HepG2 (cell line): ENCODE results near the gene COMMD10.

Experiments used
- DR1 ChIP-seq: sonication (generic); formaldehyde crosslinking; IDR thresholded peaks from 2 replicates; pipeline ENCODE4 v1.8.0; 2021; ENCODE audit warnings: mild to moderate bottlenecking, missing genetic modification reagents, inconsistent platforms
- GABPA ChIP-seq, 2 experiments: IDR thresholded peaks; 2 replicates each; pipeline ENCODE4 v1.6.1; 2011 to 2016; ENCODE audit warnings: low read depth in 2 of 2, low read length in 1 of 2, missing biosample characterization in 1 of 2, missing genetic modification characterization in 1 of 2
- JUND ChIP-seq: sonication (generic); formaldehyde crosslinking; IDR thresholded peaks from 2 replicates; pipeline ENCODE4 v1.8.0; 2022; ENCODE audit warnings: mild to moderate bottlenecking, missing genetic modification reagents
- MYNN ChIP-seq: sonication (generic); formaldehyde crosslinking; IDR thresholded peaks from 2 replicates; pipeline ENCODE4 v1.4.0; 2020; ENCODE audit warnings: mild to moderate bottlenecking, low read depth, missing genetic modification reagents
- NFYB ChIP-seq: sonication (generic); formaldehyde crosslinking; IDR thresholded peaks from 2 replicates; pipeline ENCODE4 v1.4.0; 2020; ENCODE audit warnings: missing genetic modification reagents
- ZNF678 ChIP-seq: sonication (generic); formaldehyde crosslinking; IDR thresholded peaks from 2 replicates; pipeline ENCODE4 v1.4.0; 2020; ENCODE audit warnings: mild to moderate bottlenecking, missing genetic modification reagents
- TF ChIP-seq, protein P1 (sequence below): conservative IDR thresholded peaks from 2 replicates; pipeline ENCODE4 v1.6.1; 2018; ENCODE audit warnings: missing genetic modification reagents
- TF ChIP-seq, protein P2 (sequence below), 2 experiments: IDR thresholded peaks; 2 replicates each; pipeline ENCODE4 v1.6.1; 2011 to 2012; ENCODE audit warnings: low read length in 2 of 2, borderline replicate concordance in 1 of 2, low read depth in 1 of 2, mild to moderate bottlenecking in 1 of 2, moderate library complexity in 1 of 2
- TF ChIP-seq, protein P3 (sequence below): sonication (generic); formaldehyde crosslinking; IDR thresholded peaks from 2 replicates; pipeline ENCODE4 v1.5.0; 2020; ENCODE audit warnings: mild to moderate bottlenecking, missing genetic modification reagents, moderate library complexity

DNA sequence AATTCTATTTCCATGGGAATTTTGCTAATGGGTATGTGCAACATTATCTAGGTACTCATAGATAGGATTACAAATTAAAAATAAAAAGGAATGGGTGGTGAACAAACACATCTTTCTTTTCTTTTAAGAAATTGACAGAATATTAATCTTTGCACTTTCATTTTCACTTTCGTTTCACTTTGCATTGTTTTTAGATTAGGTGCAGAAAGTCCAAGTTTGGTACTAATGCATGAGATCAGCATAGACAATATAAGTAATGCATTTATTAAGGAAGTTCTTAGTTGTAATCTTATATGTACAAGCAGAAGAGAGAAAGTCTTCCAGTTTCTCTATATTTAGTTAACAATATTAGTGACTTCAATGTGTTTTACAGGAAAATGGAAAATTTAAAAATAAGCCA lies 196.5 kb downstream of the COMMD10 start:
- TF ChIP-seq GABPA (IDR thresholded peaks at IDR 0.05; ENCODE audit: low read depth, low read length) (no peak), GABPA (CRISPR knock-in tag; IDR thresholded peaks at IDR 0.05; ENCODE audit: low read depth) (no peak), JUND (CRISPR knock-in tag) (no peak), NFYB (CRISPR knock-in tag) (no peak), DR1 (CRISPR knock-in tag) (no peak), MYNN (no peak), ZNF678 (CRISPR knock-in tag) (no peak)
- TF ChIP-seq, protein P1, sequence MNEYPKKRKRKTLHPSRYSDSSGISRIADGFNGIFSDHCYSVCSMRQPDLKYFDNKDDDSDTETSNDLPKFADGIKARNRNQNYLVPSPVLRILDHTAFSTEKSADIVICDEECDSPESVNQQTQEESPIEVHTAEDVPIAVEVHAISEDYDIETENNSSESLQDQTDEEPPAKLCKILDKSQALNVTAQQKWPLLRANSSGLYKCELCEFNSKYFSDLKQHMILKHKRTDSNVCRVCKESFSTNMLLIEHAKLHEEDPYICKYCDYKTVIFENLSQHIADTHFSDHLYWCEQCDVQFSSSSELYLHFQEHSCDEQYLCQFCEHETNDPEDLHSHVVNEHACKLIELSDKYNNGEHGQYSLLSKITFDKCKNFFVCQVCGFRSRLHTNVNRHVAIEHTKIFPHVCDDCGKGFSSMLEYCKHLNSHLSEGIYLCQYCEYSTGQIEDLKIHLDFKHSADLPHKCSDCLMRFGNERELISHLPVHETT (CRISPR knock-in tag): no peak
- TF ChIP-seq, protein P2, sequence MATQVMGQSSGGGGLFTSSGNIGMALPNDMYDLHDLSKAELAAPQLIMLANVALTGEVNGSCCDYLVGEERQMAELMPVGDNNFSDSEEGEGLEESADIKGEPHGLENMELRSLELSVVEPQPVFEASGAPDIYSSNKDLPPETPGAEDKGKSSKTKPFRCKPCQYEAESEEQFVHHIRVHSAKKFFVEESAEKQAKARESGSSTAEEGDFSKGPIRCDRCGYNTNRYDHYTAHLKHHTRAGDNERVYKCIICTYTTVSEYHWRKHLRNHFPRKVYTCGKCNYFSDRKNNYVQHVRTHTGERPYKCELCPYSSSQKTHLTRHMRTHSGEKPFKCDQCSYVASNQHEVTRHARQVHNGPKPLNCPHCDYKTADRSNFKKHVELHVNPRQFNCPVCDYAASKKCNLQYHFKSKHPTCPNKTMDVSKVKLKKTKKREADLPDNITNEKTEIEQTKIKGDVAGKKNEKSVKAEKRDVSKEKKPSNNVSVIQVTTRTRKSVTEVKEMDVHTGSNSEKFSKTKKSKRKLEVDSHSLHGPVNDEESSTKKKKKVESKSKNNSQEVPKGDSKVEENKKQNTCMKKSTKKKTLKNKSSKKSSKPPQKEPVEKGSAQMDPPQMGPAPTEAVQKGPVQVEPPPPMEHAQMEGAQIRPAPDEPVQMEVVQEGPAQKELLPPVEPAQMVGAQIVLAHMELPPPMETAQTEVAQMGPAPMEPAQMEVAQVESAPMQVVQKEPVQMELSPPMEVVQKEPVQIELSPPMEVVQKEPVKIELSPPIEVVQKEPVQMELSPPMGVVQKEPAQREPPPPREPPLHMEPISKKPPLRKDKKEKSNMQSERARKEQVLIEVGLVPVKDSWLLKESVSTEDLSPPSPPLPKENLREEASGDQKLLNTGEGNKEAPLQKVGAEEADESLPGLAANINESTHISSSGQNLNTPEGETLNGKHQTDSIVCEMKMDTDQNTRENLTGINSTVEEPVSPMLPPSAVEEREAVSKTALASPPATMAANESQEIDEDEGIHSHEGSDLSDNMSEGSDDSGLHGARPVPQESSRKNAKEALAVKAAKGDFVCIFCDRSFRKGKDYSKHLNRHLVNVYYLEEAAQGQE (IDR thresholded peaks at IDR 0.05; ENCODE audit: borderline replicate concordance in 1 of 2, low read depth in 1 of 2, low read length in 2 of 2): no peak
- TF ChIP-seq, protein P3, sequence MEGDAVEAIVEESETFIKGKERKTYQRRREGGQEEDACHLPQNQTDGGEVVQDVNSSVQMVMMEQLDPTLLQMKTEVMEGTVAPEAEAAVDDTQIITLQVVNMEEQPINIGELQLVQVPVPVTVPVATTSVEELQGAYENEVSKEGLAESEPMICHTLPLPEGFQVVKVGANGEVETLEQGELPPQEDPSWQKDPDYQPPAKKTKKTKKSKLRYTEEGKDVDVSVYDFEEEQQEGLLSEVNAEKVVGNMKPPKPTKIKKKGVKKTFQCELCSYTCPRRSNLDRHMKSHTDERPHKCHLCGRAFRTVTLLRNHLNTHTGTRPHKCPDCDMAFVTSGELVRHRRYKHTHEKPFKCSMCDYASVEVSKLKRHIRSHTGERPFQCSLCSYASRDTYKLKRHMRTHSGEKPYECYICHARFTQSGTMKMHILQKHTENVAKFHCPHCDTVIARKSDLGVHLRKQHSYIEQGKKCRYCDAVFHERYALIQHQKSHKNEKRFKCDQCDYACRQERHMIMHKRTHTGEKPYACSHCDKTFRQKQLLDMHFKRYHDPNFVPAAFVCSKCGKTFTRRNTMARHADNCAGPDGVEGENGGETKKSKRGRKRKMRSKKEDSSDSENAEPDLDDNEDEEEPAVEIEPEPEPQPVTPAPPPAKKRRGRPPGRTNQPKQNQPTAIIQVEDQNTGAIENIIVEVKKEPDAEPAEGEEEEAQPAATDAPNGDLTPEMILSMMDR (CRISPR knock-in tag): no peak
